ENCODE measurements around the gene PPM1J.
"Not testable (repeated sequence)": the region's sequence is repeated elsewhere in the genome, so short reads cannot be mapped to it uniquely, and the experiment has no call there.

Gene PPM1J

GRCh38 chr1:112721294-112721693 lies 6.2 kb upstream of the PPM1J start:
- DNase-seq = not testable (repeated sequence)

GRCh38 chr1:112720800-112721199 lies 5.7 kb upstream of the PPM1J start:
- no peak for DNase-seq

- DNase-seq = no peak
These were observed 4.6 kb upstream of the PPM1J start for GRCh38 chr1:112719706-112720105.

- DNase-seq = peak; percentile 53
These were observed 3.7 kb upstream of the PPM1J start for GRCh38 chr1:112718691-112719418.

- no peak for DNase-seq
These were observed 2.2 kb upstream of the PPM1J start for GRCh38 chr1:112717263-112717873.

- DNase-seq = peak; percentile 90
These were observed 1.1 kb upstream of the PPM1J start for GRCh38 chr1:112716133-112716720.

GRCh38 chr1:112714313-112715263 lies 544 bp downstream of the PPM1J start:
- DNase-seq = no peak

GRCh38 chr1:112713466-112714312 lies 1.4 kb downstream of the PPM1J start:
- no peak for DNase-seq

GRCh38 chr1:112712701-112713128 lies 2.4 kb downstream of the PPM1J start:
- DNase-seq = no peak

- DNase-seq = no peak
These were observed 2.9 kb downstream of the PPM1J start for GRCh38 chr1:112712191-112712590.

GRCh38 chr1:112711670-112712069 lies 3.5 kb downstream of the PPM1J start:
- no peak for DNase-seq

- DNase-seq = no peak
These were observed 4.1 kb downstream of the PPM1J start for GRCh38 chr1:112711041-112711440.

GRCh38 chr1:112710586-112710985 lies 4.5 kb downstream of the PPM1J start:
- DNase-seq = no peak

- DNase-seq = no peak
These were observed 5.0 kb downstream of the PPM1J start for GRCh38 chr1:112710159-112710558.

- DNase-seq = no peak
These were observed 6.6 kb downstream of the PPM1J start for GRCh38 chr1:112708489-112708888.

GRCh38 chr1:112708002-112708448 lies 7.1 kb downstream of the PPM1J start:
- DNase-seq = no peak

- DNase-seq = peak; percentile 71
These were observed 7.7 kb downstream of the PPM1J start for GRCh38 chr1:112707221-112708001.

- DNase-seq = no peak
These were observed 8.5 kb downstream of the PPM1J start, which contains the start of gene RHOC for GRCh38 chr1:112706505-112707220. Gene RHOC (minus strand): TSS chr1:112707127. CDS start chr1:112703799, 3,328 bp downstream.

GRCh38 chr1:112704934-112705627 lies 10.1 kb downstream of the PPM1J start:
- no peak for DNase-seq

Data from NCI-H1694 treated with DMSO at 0.1 percent for 48 hours (cell line).